HG03520 (cell line): Measurements from ENCODE around the gene COX8A.

Source experiments
- ATAC-seq: cut with Tn5 transposase; IDR thresholded peaks from one replicate; pipeline ENCODE4 v1.9.1; 2021; ENCODE audit warnings: mild to moderate bottlenecking, moderate library complexity; ENCODE audit not compliant: unreplicated experiment

Gene COX8A

DNA sequence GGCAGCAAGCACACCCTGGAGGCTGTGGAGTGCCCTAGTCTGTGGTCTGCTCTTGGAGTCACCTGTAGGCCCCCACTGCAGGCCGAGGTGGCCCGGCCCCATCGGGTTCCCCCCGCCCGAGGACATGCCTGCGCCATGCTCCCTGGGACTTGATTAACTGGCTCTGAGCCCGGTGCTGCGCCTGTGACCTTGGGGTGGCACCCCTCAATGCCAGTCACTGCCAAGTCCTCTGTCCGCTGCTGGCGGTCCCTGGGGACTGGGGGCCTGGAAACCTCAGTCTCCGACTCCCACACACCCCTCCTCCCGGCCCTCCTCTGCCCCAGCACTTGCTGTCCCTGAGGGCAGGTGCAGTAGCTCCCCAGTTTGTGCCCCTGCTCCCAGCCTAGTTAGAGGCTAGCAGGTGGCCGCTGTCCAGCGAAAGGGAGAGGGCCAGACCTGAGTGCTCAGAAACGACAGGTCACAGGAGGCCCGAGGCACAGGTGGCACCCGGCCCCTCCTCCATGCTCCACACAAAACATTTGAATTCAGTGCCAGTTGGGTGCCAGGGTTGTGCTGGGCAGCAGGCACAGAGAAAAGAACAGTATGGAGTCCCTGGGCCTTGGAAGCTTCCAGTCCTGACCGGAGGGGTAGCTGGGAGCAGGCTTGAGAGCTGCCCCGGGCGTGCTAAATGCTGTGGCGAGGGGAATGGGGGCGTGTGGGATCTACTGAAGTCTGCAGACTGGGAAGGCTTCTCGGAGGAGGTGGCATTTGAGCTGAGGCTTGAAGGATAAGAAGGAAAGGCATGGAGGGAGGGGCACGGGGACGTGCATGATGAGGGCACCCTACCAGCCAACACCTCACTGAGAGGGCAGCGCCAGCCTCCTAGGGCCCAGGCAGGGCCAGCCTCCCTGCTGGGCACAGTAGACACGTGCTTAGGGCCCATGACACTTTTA lies 45.0 kb downstream of the COX8A start:
- ATAC-seq = no peak

DNA sequence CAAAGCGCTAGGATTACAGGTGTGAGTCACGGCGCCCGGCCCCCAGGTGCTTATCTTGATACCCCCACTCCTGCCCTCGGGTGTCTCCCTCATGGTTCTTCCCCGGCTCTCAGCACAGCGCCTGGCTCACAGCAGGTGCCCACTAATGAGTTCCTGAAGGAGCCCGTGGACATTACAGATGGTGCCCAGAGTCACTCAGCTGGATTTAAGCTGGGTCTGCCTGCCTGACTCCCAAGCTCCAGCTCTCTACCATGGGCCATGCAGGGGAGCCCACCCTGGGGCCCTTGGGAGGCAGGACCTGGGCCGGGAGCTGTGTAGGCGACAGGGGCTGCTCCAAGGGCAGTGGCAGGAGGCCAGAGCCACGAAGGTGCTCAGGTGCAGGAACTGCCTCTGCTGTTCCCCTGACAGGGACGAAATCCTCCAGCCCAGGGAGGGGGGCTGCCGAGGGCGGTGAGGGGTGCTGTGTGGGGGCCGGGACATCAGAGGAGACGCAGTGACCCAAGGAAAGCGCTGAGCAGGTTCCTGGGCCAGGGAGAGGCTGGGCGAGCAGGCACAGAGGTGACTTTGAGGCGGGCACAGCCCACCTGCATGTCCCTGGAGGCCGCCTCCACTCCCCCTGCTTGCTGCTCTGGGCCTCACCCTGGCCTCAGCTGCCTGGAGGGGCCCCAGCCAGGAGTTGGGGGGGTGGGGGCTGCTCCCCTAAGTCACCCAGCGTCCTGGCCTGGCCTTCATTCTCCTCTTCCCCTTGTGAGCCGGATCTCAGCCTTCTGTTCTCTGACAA lies 46.7 kb downstream of the COX8A start:
- ATAC-seq = no peak

DNA sequence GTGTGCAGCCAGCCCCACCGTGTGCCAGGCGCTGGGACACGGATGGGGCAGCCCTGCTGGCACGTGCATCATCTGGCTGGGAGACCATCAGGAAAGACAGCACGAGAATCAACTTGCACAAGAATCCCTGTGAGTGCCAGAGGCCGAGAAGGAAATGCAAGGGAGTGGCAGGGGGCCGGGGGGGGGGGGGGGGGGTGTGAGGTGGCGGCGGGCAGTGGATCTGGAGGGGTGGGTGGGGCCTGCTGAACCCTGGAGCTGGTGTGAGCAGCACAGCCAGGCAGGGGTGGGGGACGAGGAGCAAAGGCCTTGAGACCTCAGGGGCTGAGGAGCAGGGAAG lies 47.3 kb downstream of the COX8A start:
- no peak for ATAC-seq

DNA sequence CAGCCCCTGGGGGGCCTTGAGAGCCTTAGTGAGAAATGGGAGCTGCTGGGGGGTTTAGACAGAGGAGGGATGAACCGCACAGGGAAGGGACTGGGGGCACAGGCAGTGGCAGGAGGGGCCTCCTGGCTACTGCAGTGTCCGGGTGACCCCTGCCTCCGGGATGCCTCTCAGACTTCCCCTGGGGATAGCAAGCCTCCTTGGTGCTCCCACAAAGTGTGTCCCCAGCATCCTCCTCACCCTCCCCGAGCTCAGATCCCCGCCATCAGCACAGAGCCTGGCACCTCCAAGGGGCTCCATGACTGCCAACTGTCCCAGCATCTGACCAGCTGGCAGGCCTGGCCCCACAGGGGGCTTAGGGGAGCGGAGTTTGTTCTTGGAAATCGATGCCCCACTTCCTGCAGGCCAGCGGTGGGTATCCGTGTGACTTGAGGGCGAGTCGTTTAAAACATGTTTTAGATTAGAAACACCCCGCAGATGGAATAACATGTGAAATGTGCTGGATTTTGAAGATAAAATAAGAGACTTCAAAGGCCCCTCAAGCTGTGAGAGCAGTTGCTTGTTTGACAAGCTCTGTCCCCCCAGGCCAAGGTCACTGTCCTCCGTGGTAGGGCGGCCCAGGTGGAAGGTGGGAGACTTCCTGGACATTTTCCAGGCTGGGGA lies 47.8 kb downstream of the COX8A start:
- no peak for ATAC-seq

DNA sequence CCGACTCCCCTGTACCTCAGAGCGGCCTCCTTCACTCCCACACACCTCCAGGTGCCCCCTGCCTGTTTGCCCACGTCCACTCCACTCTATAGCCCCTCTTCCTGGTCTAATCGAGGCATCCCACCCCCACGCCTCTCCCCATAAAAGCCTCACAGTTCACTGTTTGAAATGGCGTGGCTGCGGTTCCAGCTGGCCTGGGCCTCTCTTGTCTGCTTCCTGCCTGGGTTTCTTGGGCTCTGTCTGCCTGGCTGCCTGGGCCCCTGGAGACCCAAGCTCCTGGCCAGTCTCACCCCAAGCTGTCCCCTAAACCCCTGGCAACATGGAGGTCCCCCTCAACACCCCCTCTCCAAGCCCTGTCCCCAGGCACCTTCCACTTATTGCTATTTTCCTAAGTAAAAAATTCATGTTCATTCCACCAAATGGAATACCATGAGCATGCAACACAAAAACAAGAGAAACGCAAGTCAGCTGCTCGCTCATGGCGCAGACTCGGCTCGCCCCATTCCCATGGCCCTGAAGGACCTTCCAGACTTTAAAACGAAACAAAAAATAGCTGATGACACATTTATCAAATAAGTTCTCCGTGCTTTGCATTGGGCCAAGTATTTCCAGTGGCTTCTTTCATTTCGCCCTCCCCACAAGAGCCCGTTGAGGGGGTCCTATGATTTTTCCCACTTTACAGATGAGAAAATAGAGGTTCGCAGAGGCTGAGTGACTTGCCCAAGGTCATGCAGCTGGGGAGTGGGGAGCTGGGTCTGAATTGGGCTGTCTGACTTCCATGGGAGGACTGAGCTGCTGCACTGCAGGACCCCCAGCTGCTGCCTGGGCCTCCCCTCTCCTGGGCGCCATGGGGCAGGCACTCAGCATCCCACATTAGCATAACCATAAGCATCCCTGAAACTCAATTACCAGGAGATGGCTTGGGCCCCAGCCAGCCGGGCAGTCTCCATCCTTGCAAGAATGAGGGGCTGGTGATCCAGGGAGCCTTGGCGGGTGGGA lies 49.6 kb downstream of the COX8A start:
- no peak for ATAC-seq

DNA sequence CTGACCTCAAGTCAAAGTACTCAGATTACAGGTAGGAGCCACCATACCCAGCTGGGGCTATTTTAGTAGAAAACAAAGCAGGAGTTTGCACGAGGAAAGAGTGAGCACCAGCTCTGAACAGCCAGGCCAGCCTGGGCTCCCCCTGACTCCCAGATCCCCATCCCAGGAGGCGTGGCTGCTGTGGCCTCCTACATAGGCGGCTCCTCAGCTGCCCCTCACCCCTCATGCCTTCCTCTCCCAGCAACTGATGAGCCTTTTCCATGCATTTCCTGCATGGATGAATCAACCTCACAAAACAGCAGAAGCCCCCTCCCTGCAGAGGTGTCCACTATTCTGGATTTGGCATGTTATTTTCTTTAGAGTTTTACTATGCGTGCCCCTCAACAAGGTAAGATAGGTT lies 50.8 kb downstream of the COX8A start:
- no peak for ATAC-seq
